Measurements from ENCODE around the gene MTIF2.
"Not testable (repeated sequence)": the region's sequence is repeated elsewhere in the genome, so short reads cannot be mapped to it uniquely, and the experiment has no call there.

MTIF2 gene

GRCh38 chr2:55245411-55245810 lies 23.6 kb downstream of the MTIF2 start:
- H3K4me2 ChIP-seq (ENCODE audit: insufficient read depth, low read length, poor library complexity, severe bottlenecking): no peak overlapping the region
- no peak overlapping the region for H3K14ac ChIP-seq (ENCODE audit: low read length)
- no peak overlapping the region for H4K8ac ChIP-seq (ENCODE audit: low read depth, low read length)
- peaks cover 4 to 91% of the 10 kb centered on the region in 2 donors for H3K36me3 ChIP-seq (replicated peaks in 1 of 2; ENCODE audit: control insufficient read depth in 2 of 2, insufficient read depth in 2 of 2, low read length in 2 of 2)
- no peak for DNase-seq (ENCODE audit: low spot score)
- no peak overlapping the region for H3K27ac ChIP-seq (replicated peaks; ENCODE audit: low read length)
- H2AK5ac ChIP-seq (ENCODE audit: low read depth, low read length): no peak overlapping the region
- no CpG with 5 or more reads among the region's 5 CpGs for WGBS, 2 donors (ENCODE audit: extremely low coverage in 2 of 2, insufficient read length in 2 of 2, insufficient replicate concordance in 1 of 2)
- no peak overlapping the region for H2AFZ ChIP-seq (ENCODE audit: low read length)
- H2BK12ac ChIP-seq (ENCODE audit: low read length): no peak overlapping the region
- H2BK120ac ChIP-seq (ENCODE audit: low read depth, low read length): no peak overlapping the region
- H3K4ac ChIP-seq (ENCODE audit: low read length): no peak overlapping the region
- no peak overlapping the region for H2BK15ac ChIP-seq (ENCODE audit: low read length)
- H4K91ac ChIP-seq (ENCODE audit: low read depth, low read length, poor library complexity): no peak overlapping the region
- H3K27me3 ChIP-seq (ENCODE audit: control insufficient read depth in 3 of 3, insufficient read depth in 3 of 3, low read depth in 1 of 3, low read length in 3 of 3): no peaks in the 10 kb centered on the region
- no peak overlapping the region for H2BK5ac ChIP-seq (ENCODE audit: low read length)
- H3K9me3 ChIP-seq (replicated peaks in 1 of 2; ENCODE audit: control insufficient read depth in 2 of 2, insufficient read depth in 1 of 2, low read depth in 1 of 2, low read length in 2 of 2): no peaks in the 10 kb centered on the region
- no peak overlapping the region for H3K4me3 ChIP-seq (ENCODE audit: low read length in 2 of 2)
- no peak overlapping the region for H3K23ac ChIP-seq (ENCODE audit: low read depth, low read length, poor library complexity)
- H3K18ac ChIP-seq (ENCODE audit: low read length): no peak overlapping the region
- H3K4me1 ChIP-seq (ENCODE audit: control insufficient read depth in 2 of 2, insufficient read depth in 1 of 2, low read depth in 1 of 2, low read length in 2 of 2): no peaks in the 10 kb centered on the region
- H3K9ac ChIP-seq (ENCODE audit: low read depth, low read length, poor library complexity): no peak overlapping the region
- H3K79me1 ChIP-seq (ENCODE audit: low read depth, low read length): no peaks in the 10 kb centered on the region

GRCh38 chr2:55242617-55243016 lies 26.4 kb downstream of the MTIF2 start:
- Histone ChIP-seq H3K36me3 (replicated peaks in 1 of 2; ENCODE audit: control insufficient read depth in 2 of 2, insufficient read depth in 2 of 2, low read length in 2 of 2) (peaks cover 3 to 91% of the 10 kb centered on the region in 2 donors), H3K14ac (ENCODE audit: low read length) (no peak overlapping the region), H4K91ac (ENCODE audit: low read depth, low read length, poor library complexity) (no peak overlapping the region)

GRCh38 chr2:55241582-55241981 lies 27.4 kb downstream of the MTIF2 start:
- H3K4me2 ChIP-seq (ENCODE audit: insufficient read depth, low read length, poor library complexity, severe bottlenecking); H2BK5ac ChIP-seq (ENCODE audit: low read length); H3K4ac ChIP-seq (ENCODE audit: low read length); H4K91ac ChIP-seq (ENCODE audit: low read depth, low read length, poor library complexity); H3K18ac ChIP-seq (ENCODE audit: low read length); H3K23ac ChIP-seq (ENCODE audit: low read depth, low read length, poor library complexity); H3K4me1 ChIP-seq (ENCODE audit: control insufficient read depth in 2 of 2, insufficient read depth in 1 of 2, low read depth in 1 of 2, low read length in 2 of 2); H3K9ac ChIP-seq (ENCODE audit: low read depth, low read length, poor library complexity); H2BK12ac ChIP-seq (ENCODE audit: low read length); H2AFZ ChIP-seq (ENCODE audit: low read length); H3K79me1 ChIP-seq (ENCODE audit: low read depth, low read length); H3K27ac ChIP-seq (replicated peaks; ENCODE audit: low read length); H3K4me3 ChIP-seq (ENCODE audit: low read length in 2 of 2); H3K9me3 ChIP-seq (replicated peaks in 1 of 2; ENCODE audit: control insufficient read depth in 2 of 2, insufficient read depth in 1 of 2, low read depth in 1 of 2, low read length in 2 of 2); H2BK15ac ChIP-seq (ENCODE audit: low read length); H2AK5ac ChIP-seq (ENCODE audit: low read depth, low read length); H3K14ac ChIP-seq (ENCODE audit: low read length); DNase-seq (ENCODE audit: low spot score); H3K27me3 ChIP-seq (ENCODE audit: control insufficient read depth in 3 of 3, insufficient read depth in 3 of 3, low read depth in 1 of 3, low read length in 3 of 3); H2BK120ac ChIP-seq (ENCODE audit: low read depth, low read length); H4K8ac ChIP-seq (ENCODE audit: low read depth, low read length): not testable (repeated sequence)
- H3K36me3 ChIP-seq (replicated peaks in 1 of 2; ENCODE audit: control insufficient read depth in 2 of 2, insufficient read depth in 2 of 2, low read length in 2 of 2): peaks cover 3 to 92% of the 10 kb centered on the region in 2 donors
- WGBS, 2 donors (ENCODE audit: extremely low coverage in 2 of 2, insufficient read length in 2 of 2, insufficient replicate concordance in 1 of 2): no CpG with 5 or more reads among the region's 8 CpGs

More at GRCh38 chr2:55242617-55243016, 26.4 kb downstream of the MTIF2 start:
- Histone ChIP-seq H3K23ac (ENCODE audit: low read depth, low read length, poor library complexity) (no peak overlapping the region), H2BK12ac (ENCODE audit: low read length) (no peak overlapping the region), H2BK15ac (ENCODE audit: low read length) (no peak overlapping the region), H4K8ac (ENCODE audit: low read depth, low read length) (no peak overlapping the region), H2BK120ac (ENCODE audit: low read depth, low read length) (no peak overlapping the region), H3K4ac (ENCODE audit: low read length) (no peak overlapping the region), H3K27me3 (ENCODE audit: control insufficient read depth in 3 of 3, insufficient read depth in 3 of 3, low read depth in 1 of 3, low read length in 3 of 3) (no peaks in the 10 kb centered on the region), H3K4me1 (ENCODE audit: control insufficient read depth in 2 of 2, insufficient read depth in 1 of 2, low read depth in 1 of 2, low read length in 2 of 2) (no peaks in the 10 kb centered on the region), H2AK5ac (ENCODE audit: low read depth, low read length) (no peak overlapping the region), H3K4me3 (ENCODE audit: low read length in 2 of 2) (no peak overlapping the region), H3K4me2 (ENCODE audit: insufficient read depth, low read length, poor library complexity, severe bottlenecking) (no peak overlapping the region), H2AFZ (ENCODE audit: low read length) (no peak overlapping the region), H3K9ac (ENCODE audit: low read depth, low read length, poor library complexity) (no peak overlapping the region), H3K18ac (ENCODE audit: low read length) (no peak overlapping the region), H3K79me1 (ENCODE audit: low read depth, low read length) (no peaks in the 10 kb centered on the region), H2BK5ac (ENCODE audit: low read length) (no peak overlapping the region), H3K9me3 (replicated peaks in 1 of 2; ENCODE audit: control insufficient read depth in 2 of 2, insufficient read depth in 1 of 2, low read depth in 1 of 2, low read length in 2 of 2) (no peaks in the 10 kb centered on the region), H3K27ac (replicated peaks; ENCODE audit: low read length) (no peak overlapping the region)
- no CpG with 5 or more reads among the region's 1 CpG for WGBS, 2 donors (ENCODE audit: extremely low coverage in 2 of 2, insufficient read length in 2 of 2, insufficient replicate concordance in 1 of 2)
- DNase-seq (ENCODE audit: low spot score): no peak

- Histone ChIP-seq H3K4me1 (ENCODE audit: control insufficient read depth in 2 of 2, insufficient read depth in 1 of 2, low read depth in 1 of 2, low read length in 2 of 2) (no peaks in the 10 kb centered on the region), H3K18ac (ENCODE audit: low read length) (no peak overlapping the region), H3K4ac (ENCODE audit: low read length) (no peak overlapping the region), H3K27me3 (ENCODE audit: control insufficient read depth in 3 of 3, insufficient read depth in 3 of 3, low read depth in 1 of 3, low read length in 3 of 3) (no peaks in the 10 kb centered on the region), H3K4me2 (ENCODE audit: insufficient read depth, low read length, poor library complexity, severe bottlenecking) (no peak overlapping the region), H3K9ac (ENCODE audit: low read depth, low read length, poor library complexity) (no peak overlapping the region), H2AK5ac (ENCODE audit: low read depth, low read length) (no peak overlapping the region), H2AFZ (ENCODE audit: low read length) (no peak overlapping the region), H3K23ac (ENCODE audit: low read depth, low read length, poor library complexity) (no peak overlapping the region), H2BK12ac (ENCODE audit: low read length) (no peak overlapping the region), H2BK5ac (ENCODE audit: low read length) (no peak overlapping the region), H3K27ac (replicated peaks; ENCODE audit: low read length) (no peak overlapping the region), H4K91ac (ENCODE audit: low read depth, low read length, poor library complexity) (no peak overlapping the region), H4K8ac (ENCODE audit: low read depth, low read length) (no peak overlapping the region), H2BK15ac (ENCODE audit: low read length) (no peak overlapping the region), H3K14ac (ENCODE audit: low read length) (no peak overlapping the region), H3K9me3 (replicated peaks in 1 of 2; ENCODE audit: control insufficient read depth in 2 of 2, insufficient read depth in 1 of 2, low read depth in 1 of 2, low read length in 2 of 2) (no peaks in the 10 kb centered on the region), H3K4me3 (ENCODE audit: low read length in 2 of 2) (no peak overlapping the region), H3K36me3 (replicated peaks in 1 of 2; ENCODE audit: control insufficient read depth in 2 of 2, insufficient read depth in 2 of 2, low read length in 2 of 2) (peaks cover 6 to 93% of the 10 kb centered on the region in 2 donors), H3K79me1 (ENCODE audit: low read depth, low read length) (no peaks in the 10 kb centered on the region), H2BK120ac (ENCODE audit: low read depth, low read length) (no peak overlapping the region)
- no CpG with 5 or more reads among the region's 4 CpGs for WGBS, 2 donors (ENCODE audit: extremely low coverage in 2 of 2, insufficient read length in 2 of 2, insufficient replicate concordance in 1 of 2)
- DNase-seq (ENCODE audit: low spot score): no peak
Observed at GRCh38 chr2:55239656-55240222, 29.3 kb downstream of the MTIF2 start.

All from neuronal stem cell (in vitro differentiated cells).